ENCODE measurements around the gene ZNF750.

GRCh38 chr17:82858376-82859126 is 18.7 kb upstream of the ZNF750 start:
- TF ChIP-seq POLR2A (IDR thresholded peaks at IDR 0.05; ENCODE audit: low read length) (no peak), GATA1 (IDR thresholded peaks at IDR 0.05; ENCODE audit: low read depth, low read length) (no peak)
